GM23338 (cell line): ENCODE measurements around the gene REEP1. TPM values are rescaled to one million over a fixed set of nuclear protein-coding genes. Genes with fewer than 3 reads are reported as not detected.

Experiments
- ATAC-seq: fragments of 200-7000 bp; cut with Tn5 transposase; 3 replicates; pipeline ENCODE4 v1.9.1; 2020
- DNase-seq: peaks from one replicate; pipeline ENCODE4 v3.0.0-alpha.2; 2015; ENCODE audit warnings: low spot score
- H2AFZ ChIP-seq: fragments of 200-600 bp; sonication (generic); 2 replicates; pipeline ENCODE4 v1.8.0; 2016; ENCODE audit warnings: antibody characterized with exemption, mild to moderate bottlenecking, moderate library complexity
- H3F3A ChIP-seq: fragments of 200-600 bp; sonication (generic); replicated peaks from 2 replicates; pipeline ENCODE4 v1.8.0; 2017; ENCODE audit warnings: antibody characterized with exemption, mixed run types, low read depth
- H3K27ac ChIP-seq: fragments of 200-600 bp; sonication (generic); 2 replicates; pipeline ENCODE4 v1.6.1; 2016; ENCODE audit warnings: low read depth
- H3K27me3 ChIP-seq: fragments of 200-600 bp; sonication (generic); 2 replicates; pipeline ENCODE4 v1.8.0; 2016; ENCODE audit warnings: mild to moderate bottlenecking, mixed run types, moderate library complexity; ENCODE audit not compliant: insufficient read depth
- H3K36me3 ChIP-seq: fragments of 200-600 bp; sonication (generic); 2 replicates; pipeline ENCODE4 v1.8.0; 2016; ENCODE audit warnings: mild to moderate bottlenecking; ENCODE audit not compliant: insufficient read depth
- H3K4me1 ChIP-seq: fragments of 200-600 bp; sonication (generic); 2 replicates; pipeline ENCODE4 v1.8.0; 2016; ENCODE audit warnings: mild to moderate bottlenecking, moderate library complexity; ENCODE audit not compliant: insufficient read depth
- H3K4me2 ChIP-seq: fragments of 200-600 bp; sonication (generic); 2 replicates; pipeline ENCODE4 v1.7.1; 2017; ENCODE audit warnings: mixed run types
- H3K4me3 ChIP-seq: fragments of 200-600 bp; sonication (generic); 2 replicates; pipeline ENCODE4 v1.6.1; 2016; ENCODE audit warnings: mixed run types
- H3K79me2 ChIP-seq: fragments of 200-600 bp; sonication (generic); replicated peaks from 2 replicates; pipeline ENCODE4 v1.8.0; 2017; ENCODE audit warnings: mild to moderate bottlenecking; ENCODE audit not compliant: insufficient read depth
- H3K9me2 ChIP-seq: fragments of 200-600 bp; sonication (generic); 2 replicates; pipeline ENCODE4 v1.8.0; 2017; ENCODE audit not compliant: insufficient read depth
- H4K20me1 ChIP-seq: fragments of 200-600 bp; sonication (generic); replicated peaks from 2 replicates; pipeline ENCODE4 v1.8.0; 2017; ENCODE audit warnings: mild to moderate bottlenecking; ENCODE audit not compliant: insufficient read depth
- H3K27ac Mint-ChIP-seq: 2 replicates; pipeline ENCODE4 v1.8.0; 2020; ENCODE audit warnings: inconsistent platforms, mild to moderate bottlenecking, moderate library complexity, mixed read lengths
- H3K27me3 Mint-ChIP-seq: 3 replicates; pipeline ENCODE4 v1.8.0; 2022; ENCODE audit warnings: low read depth, mild to moderate bottlenecking, moderate library complexity, mixed read lengths, inconsistent platforms; ENCODE audit not compliant: insufficient read depth, poor library complexity
- H3K36me3 Mint-ChIP-seq: 3 replicates; pipeline ENCODE4 v1.8.0; 2021; ENCODE audit warnings: low read depth, mild to moderate bottlenecking, inconsistent platforms, moderate library complexity, mixed read lengths
- H3K4me1 Mint-ChIP-seq: 3 replicates; pipeline ENCODE4 v1.8.0; 2020; ENCODE audit warnings: mild to moderate bottlenecking, inconsistent platforms, mixed read lengths
- H3K4me3 Mint-ChIP-seq: 3 replicates; pipeline ENCODE4 v1.8.0; 2021; ENCODE audit warnings: moderate library complexity, mild to moderate bottlenecking, inconsistent platforms, mixed read lengths
- H3K9me3 Mint-ChIP-seq: 3 replicates; pipeline ENCODE4 v1.8.0; 2020; ENCODE audit warnings: moderate library complexity, mild to moderate bottlenecking, inconsistent platforms, mixed read lengths
- CREB1 ChIP-seq: fragments of 250-450 bp; sonication (Bioruptor Pico); IDR thresholded peaks from 2 replicates; pipeline ENCODE4 v1.5.0; 2020; ENCODE audit warnings: low read depth, mild to moderate bottlenecking, moderate library complexity
- EZH2 ChIP-seq: fragments of 200-600 bp; sonication (generic); IDR thresholded peaks from one replicate; pipeline ENCODE4 v1.8.0; 2017; ENCODE audit warnings: antibody characterized with exemption, mild to moderate bottlenecking, low read depth; ENCODE audit not compliant: unreplicated experiment
- EZH2phosphoT487 ChIP-seq: fragments of 200-600 bp; sonication (generic); IDR thresholded peaks from one replicate; pipeline ENCODE4 v1.8.1; 2018; ENCODE audit warnings: antibody characterized with exemption; ENCODE audit not compliant: unreplicated experiment
- JUNB ChIP-seq: IDR thresholded peaks from one replicate; pipeline ENCODE4 v1.6.1; 2016; ENCODE audit warnings: antibody characterized with exemption; ENCODE audit not compliant: unreplicated experiment
- POLR2AphosphoS5 ChIP-seq: IDR thresholded peaks from 2 replicates; pipeline ENCODE4 v1.6.1; 2016; ENCODE audit warnings: antibody characterized with exemption, low read depth
- STAT1 ChIP-seq: IDR thresholded peaks from one replicate; pipeline ENCODE4 v1.6.1; 2016; ENCODE audit warnings: antibody characterized with exemption; ENCODE audit not compliant: unreplicated experiment
- polyA plus RNA-seq: library from polyadenylated mRNA; unstranded; fragments of >200 nt; fragmentation: Nextera tagmentation; extraction: Ambion mirVana; gene quantifications from 2 replicates; pipeline ENCODE4 v1.2.1, GENCODE V29; 2016
- total RNA-seq: library from RNA; depleted of rRNA; stranded (reverse); fragments of >200 nt; shearing (Covaris generic); gene quantifications from 2 replicates; pipeline ENCODE4 v1.2.3, GENCODE V29; 2014
- TF ChIP-seq, protein P1 (sequence below): IDR thresholded peaks from one replicate; pipeline ENCODE4 v1.6.1; 2018; ENCODE audit warnings: antibody characterized with exemption; ENCODE audit not compliant: unreplicated experiment
- TF ChIP-seq, protein P2 (sequence below): fragments of 250-450 bp; sonication (Bioruptor Pico); IDR thresholded peaks from 2 replicates; pipeline ENCODE4 v1.5.0; 2020; ENCODE audit warnings: mild to moderate bottlenecking, moderate library complexity

Gene REEP1
- total and polyA plus RNA-seq, 2 experiments from 2014 or later: 1.6 to 1.8 TPM

DNA sequence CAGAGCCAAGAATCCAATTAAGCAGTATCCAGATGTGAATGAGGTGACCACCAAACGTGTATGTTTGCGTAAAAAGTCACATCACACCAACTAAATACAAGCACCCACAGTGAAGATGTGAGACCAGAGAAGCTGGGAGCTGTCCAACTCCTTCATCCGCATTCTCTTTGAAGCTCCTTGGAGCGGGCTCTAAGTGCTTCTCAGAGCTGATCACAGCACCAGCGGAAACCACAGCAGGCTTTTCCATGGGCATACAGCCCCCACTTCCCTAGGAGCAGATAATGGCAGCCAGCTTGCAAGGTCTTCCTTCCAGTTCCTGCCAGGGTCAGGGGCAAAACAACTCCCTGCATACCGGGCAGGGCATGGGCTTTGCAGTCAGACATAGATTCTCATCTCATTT lies 36.4 kb downstream of the REEP1 start:
- Histone ChIP-seq H3K36me3 (no peaks in the 10 kb centered on the region), H3K27me3 (no peaks in the 10 kb centered on the region), H3K4me2 (no peak overlapping the region), H4K20me1 (no peaks in the 10 kb centered on the region), H3K4me1 (no peaks in the 10 kb centered on the region), H3K27ac (no peak overlapping the region), H3K79me2 (no peaks in the 10 kb centered on the region), H3K9me2 (no peaks in the 10 kb centered on the region), H3K4me3 (no peak overlapping the region), H3F3A (no peaks in the 10 kb centered on the region), H2AFZ (no peak overlapping the region)
- Mint-ChIP-seq H3K36me3 (no peaks in the 10 kb centered on the region), H3K27me3 (no peaks in the 10 kb centered on the region), H3K4me3 (no peak overlapping the region), H3K4me1 (peaks cover 22% of the 10 kb centered on the region), H3K9me3 (no peaks in the 10 kb centered on the region; the same call in 2 of the 3 replicates), H3K27ac (no peak overlapping the region; the same call in 1 of the 2 replicates)
- ATAC-seq: peak; percentile 28; the same call in 2 of the 3 replicates
- TF ChIP-seq EZH2: no peak
- TF ChIP-seq, protein P1, sequence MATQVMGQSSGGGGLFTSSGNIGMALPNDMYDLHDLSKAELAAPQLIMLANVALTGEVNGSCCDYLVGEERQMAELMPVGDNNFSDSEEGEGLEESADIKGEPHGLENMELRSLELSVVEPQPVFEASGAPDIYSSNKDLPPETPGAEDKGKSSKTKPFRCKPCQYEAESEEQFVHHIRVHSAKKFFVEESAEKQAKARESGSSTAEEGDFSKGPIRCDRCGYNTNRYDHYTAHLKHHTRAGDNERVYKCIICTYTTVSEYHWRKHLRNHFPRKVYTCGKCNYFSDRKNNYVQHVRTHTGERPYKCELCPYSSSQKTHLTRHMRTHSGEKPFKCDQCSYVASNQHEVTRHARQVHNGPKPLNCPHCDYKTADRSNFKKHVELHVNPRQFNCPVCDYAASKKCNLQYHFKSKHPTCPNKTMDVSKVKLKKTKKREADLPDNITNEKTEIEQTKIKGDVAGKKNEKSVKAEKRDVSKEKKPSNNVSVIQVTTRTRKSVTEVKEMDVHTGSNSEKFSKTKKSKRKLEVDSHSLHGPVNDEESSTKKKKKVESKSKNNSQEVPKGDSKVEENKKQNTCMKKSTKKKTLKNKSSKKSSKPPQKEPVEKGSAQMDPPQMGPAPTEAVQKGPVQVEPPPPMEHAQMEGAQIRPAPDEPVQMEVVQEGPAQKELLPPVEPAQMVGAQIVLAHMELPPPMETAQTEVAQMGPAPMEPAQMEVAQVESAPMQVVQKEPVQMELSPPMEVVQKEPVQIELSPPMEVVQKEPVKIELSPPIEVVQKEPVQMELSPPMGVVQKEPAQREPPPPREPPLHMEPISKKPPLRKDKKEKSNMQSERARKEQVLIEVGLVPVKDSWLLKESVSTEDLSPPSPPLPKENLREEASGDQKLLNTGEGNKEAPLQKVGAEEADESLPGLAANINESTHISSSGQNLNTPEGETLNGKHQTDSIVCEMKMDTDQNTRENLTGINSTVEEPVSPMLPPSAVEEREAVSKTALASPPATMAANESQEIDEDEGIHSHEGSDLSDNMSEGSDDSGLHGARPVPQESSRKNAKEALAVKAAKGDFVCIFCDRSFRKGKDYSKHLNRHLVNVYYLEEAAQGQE: peak; percentile 50
- TF ChIP-seq JUNB: no peak
- TF ChIP-seq CREB1 (CRISPR knock-in tag): no peak
- TF ChIP-seq POLR2AphosphoS5: no peak
- TF ChIP-seq EZH2phosphoT487: no peak
- TF ChIP-seq, protein P2, sequence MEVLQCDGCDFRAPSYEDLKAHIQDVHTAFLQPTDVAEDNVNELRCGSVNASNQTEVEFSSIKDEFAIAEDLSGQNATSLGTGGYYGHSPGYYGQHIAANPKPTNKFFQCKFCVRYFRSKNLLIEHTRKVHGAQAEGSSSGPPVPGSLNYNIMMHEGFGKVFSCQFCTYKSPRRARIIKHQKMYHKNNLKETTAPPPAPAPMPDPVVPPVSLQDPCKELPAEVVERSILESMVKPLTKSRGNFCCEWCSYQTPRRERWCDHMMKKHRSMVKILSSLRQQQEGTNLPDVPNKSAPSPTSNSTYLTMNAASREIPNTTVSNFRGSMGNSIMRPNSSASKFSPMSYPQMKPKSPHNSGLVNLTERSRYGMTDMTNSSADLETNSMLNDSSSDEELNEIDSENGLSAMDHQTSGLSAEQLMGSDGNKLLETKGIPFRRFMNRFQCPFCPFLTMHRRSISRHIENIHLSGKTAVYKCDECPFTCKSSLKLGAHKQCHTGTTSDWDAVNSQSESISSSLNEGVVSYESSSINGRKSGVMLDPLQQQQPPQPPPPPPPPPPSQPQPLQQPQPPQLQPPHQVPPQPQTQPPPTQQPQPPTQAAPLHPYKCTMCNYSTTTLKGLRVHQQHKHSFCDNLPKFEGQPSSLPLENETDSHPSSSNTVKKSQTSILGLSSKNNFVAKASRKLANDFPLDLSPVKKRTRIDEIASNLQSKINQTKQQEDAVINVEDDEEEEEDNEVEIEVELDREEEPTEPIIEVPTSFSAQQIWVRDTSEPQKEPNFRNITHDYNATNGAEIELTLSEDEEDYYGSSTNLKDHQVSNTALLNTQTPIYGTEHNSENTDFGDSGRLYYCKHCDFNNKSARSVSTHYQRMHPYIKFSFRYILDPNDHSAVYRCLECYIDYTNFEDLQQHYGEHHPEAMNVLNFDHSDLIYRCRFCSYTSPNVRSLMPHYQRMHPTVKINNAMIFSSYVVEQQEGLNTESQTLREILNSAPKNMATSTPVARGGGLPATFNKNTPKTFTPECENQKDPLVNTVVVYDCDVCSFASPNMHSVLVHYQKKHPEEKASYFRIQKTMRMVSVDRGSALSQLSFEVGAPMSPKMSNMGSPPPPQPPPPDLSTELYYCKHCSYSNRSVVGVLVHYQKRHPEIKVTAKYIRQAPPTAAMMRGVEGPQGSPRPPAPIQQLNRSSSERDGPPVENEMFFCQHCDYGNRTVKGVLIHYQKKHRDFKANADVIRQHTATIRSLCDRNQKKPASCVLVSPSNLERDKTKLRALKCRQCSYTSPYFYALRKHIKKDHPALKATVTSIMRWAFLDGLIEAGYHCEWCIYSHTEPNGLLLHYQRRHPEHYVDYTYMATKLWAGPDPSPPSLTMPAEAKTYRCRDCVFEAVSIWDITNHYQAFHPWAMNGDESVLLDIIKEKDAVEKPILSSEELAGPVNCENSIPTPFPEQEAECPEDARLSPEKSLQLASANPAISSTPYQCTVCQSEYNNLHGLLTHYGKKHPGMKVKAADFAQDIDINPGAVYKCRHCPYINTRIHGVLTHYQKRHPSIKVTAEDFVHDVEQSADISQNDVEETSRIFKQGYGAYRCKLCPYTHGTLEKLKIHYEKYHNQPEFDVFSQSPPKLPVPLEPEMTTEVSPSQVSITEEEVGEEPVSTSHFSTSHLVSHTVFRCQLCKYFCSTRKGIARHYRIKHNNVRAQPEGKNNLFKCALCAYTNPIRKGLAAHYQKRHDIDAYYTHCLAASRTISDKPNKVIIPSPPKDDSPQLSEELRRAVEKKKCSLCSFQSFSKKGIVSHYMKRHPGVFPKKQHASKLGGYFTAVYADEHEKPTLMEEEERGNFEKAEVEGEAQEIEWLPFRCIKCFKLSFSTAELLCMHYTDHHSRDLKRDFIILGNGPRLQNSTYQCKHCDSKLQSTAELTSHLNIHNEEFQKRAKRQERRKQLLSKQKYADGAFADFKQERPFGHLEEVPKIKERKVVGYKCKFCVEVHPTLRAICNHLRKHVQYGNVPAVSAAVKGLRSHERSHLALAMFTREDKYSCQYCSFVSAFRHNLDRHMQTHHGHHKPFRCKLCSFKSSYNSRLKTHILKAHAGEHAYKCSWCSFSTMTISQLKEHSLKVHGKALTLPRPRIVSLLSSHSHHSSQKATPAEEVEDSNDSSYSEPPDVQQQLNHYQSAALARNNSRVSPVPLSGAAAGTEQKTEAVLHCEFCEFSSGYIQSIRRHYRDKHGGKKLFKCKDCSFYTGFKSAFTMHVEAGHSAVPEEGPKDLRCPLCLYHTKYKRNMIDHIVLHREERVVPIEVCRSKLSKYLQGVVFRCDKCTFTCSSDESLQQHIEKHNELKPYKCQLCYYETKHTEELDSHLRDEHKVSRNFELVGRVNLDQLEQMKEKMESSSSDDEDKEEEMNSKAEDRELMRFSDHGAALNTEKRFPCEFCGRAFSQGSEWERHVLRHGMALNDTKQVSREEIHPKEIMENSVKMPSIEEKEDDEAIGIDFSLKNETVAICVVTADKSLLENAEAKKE (CRISPR knock-in tag): no peak
- TF ChIP-seq STAT1: no peak
- DNase-seq: no peak
